Progenitor cell of endocrine pancreas (in vitro differentiated cells): Measurements from ENCODE around the gene CSNK1A1. TPM values are rescaled to one million over a fixed set of nuclear protein-coding genes. Genes with fewer than 3 reads are reported as not detected.
A peak's percentile ranks its signal among the peaks of the same experiment; 100 is the strongest.

Experiments
- DNase-seq: peaks from one replicate; pipeline ENCODE4 v3.0.0; 2021; ENCODE audit warnings: low spot score; ENCODE audit not compliant: unreplicated experiment
- H3K27ac Mint-ChIP-seq: 2 replicates; pipeline ENCODE4 v1.8.0; 2021; ENCODE audit warnings: mild to moderate bottlenecking, moderate library complexity, mixed read lengths
- H3K27me3 Mint-ChIP-seq: 2 replicates; pipeline ENCODE4 v1.8.0; 2021; ENCODE audit warnings: mixed read lengths
- H3K36me3 Mint-ChIP-seq: 2 replicates; pipeline ENCODE4 v1.8.0; 2022; ENCODE audit warnings: mixed read lengths; ENCODE audit not compliant: insufficient read depth
- H3K4me1 Mint-ChIP-seq: 2 replicates; pipeline ENCODE4 v1.8.0; 2021; ENCODE audit warnings: low read depth, mixed read lengths
- H3K4me3 Mint-ChIP-seq: 2 replicates; pipeline ENCODE4 v1.8.0; 2021; ENCODE audit warnings: low read depth, mild to moderate bottlenecking, moderate library complexity, mixed read lengths
- H3K9me3 Mint-ChIP-seq: 2 replicates; pipeline ENCODE4 v1.8.0; 2021; ENCODE audit warnings: low read depth, mixed read lengths
- total RNA-seq: library from RNA; stranded (reverse); gene quantifications from 2 replicates; pipeline ENCODE4 v1.2.1, GENCODE V29; 2021
- TF ChIP-seq, protein P1 (sequence below): fragments of 200-600 bp; sonication (generic); IDR thresholded peaks from one replicate; pipeline ENCODE4 v1.5.0; 2021; ENCODE audit warnings: antibody characterized with exemption, mild to moderate bottlenecking; ENCODE audit not compliant: unreplicated experiment

CSNK1A1 gene
- total RNA-seq, 1 donor from 2014 or later, result 213 TPM

DNA sequence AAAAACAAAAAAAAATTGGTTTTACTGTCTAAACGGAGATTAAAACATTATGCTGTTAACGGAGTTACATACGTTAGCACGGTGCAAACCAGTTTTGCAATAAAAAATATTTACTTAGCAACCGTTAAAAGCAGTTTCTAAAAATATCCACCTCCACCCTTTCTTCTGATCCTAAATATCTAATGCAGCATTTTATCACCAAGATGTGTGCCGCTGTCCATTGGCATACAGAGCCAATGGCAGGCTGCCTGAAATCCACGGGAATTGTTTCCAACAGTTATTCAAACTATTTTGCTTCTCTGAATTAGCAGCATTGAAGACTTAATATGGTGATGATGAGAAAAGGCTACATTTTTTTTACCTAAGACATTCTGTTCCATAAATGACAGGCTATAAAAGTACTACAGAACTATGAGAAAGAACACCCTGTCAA is 61.6 kb downstream of the CSNK1A1 start:
- TF ChIP-seq, protein P1, sequence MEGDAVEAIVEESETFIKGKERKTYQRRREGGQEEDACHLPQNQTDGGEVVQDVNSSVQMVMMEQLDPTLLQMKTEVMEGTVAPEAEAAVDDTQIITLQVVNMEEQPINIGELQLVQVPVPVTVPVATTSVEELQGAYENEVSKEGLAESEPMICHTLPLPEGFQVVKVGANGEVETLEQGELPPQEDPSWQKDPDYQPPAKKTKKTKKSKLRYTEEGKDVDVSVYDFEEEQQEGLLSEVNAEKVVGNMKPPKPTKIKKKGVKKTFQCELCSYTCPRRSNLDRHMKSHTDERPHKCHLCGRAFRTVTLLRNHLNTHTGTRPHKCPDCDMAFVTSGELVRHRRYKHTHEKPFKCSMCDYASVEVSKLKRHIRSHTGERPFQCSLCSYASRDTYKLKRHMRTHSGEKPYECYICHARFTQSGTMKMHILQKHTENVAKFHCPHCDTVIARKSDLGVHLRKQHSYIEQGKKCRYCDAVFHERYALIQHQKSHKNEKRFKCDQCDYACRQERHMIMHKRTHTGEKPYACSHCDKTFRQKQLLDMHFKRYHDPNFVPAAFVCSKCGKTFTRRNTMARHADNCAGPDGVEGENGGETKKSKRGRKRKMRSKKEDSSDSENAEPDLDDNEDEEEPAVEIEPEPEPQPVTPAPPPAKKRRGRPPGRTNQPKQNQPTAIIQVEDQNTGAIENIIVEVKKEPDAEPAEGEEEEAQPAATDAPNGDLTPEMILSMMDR, result no peak
- peaks cover 6% of the 10 kb centered on the region for H3K36me3 Mint-ChIP-seq
- no peak overlapping the region for H3K4me3 Mint-ChIP-seq
- H3K4me1 Mint-ChIP-seq, result peaks cover 12% of the 10 kb centered on the region
- H3K27ac Mint-ChIP-seq, result no peak overlapping the region
- no peaks in the 10 kb centered on the region for H3K9me3 Mint-ChIP-seq
- DNase-seq, result no peak
- no peaks in the 10 kb centered on the region for H3K27me3 Mint-ChIP-seq

GRCh38 chr5:149488645-149489306 is 62.5 kb downstream of the CSNK1A1 start:
- DNase-seq, result no peak
- TF ChIP-seq, protein P1, result no peak
- peaks cover 12% of the 10 kb centered on the region for H3K4me1 Mint-ChIP-seq
- H3K36me3 Mint-ChIP-seq, result peaks cover 2% of the 10 kb centered on the region
- no peak overlapping the region for H3K4me3 Mint-ChIP-seq
- no peaks in the 10 kb centered on the region for H3K27me3 Mint-ChIP-seq
- no peaks in the 10 kb centered on the region for H3K9me3 Mint-ChIP-seq
- H3K27ac Mint-ChIP-seq, result no peak overlapping the region

- DNase-seq, result no peak
- TF ChIP-seq, protein P1, result no peak
- Mint-ChIP-seq H3K27me3 (no peaks in the 10 kb centered on the region), H3K4me1 (peaks cover 8% of the 10 kb centered on the region), H3K4me3 (no peak overlapping the region), H3K36me3 (no peaks in the 10 kb centered on the region), H3K27ac (peak overlapping the region; percentile 37), H3K9me3 (no peaks in the 10 kb centered on the region)
Observed at GRCh38 chr5:149487672-149488071, 63.6 kb downstream of the CSNK1A1 start.

GRCh38 chr5:149486726-149487635 is 64.3 kb downstream of the CSNK1A1 start:
- Mint-ChIP-seq H3K4me3 (no peak overlapping the region), H3K36me3 (no peaks in the 10 kb centered on the region), H3K27me3 (no peaks in the 10 kb centered on the region), H3K4me1 (peaks cover 8% of the 10 kb centered on the region), H3K27ac (peak overlapping the region; percentile 37), H3K9me3 (no peaks in the 10 kb centered on the region)
- TF ChIP-seq, protein P1, result no peak
- DNase-seq, result no peak
